ENCODE data around the gene CLTA.

CLTA gene

GRCh38 chr9:36145970-36146369, 44.8 kb upstream of the CLTA start:
- Histone ChIP-seq H3K4me3 (ENCODE audit: low read depth, low read length, poor library complexity, severe bottlenecking) (no peak overlapping the region), H3F3A (ENCODE audit: insufficient read depth, low read length) (no peaks in the 10 kb centered on the region), H2AFZ (ENCODE audit: low read length) (no peak overlapping the region), H3K4me1 (ENCODE audit: insufficient read depth, low read length, severe bottlenecking) (peaks cover 3% of the 10 kb centered on the region), H3K27ac (ENCODE audit: low read depth, low read length, poor library complexity, severe bottlenecking) (no peak overlapping the region), H3K9me3 (ENCODE audit: low read length) (no peaks in the 10 kb centered on the region), H3K36me3 (ENCODE audit: insufficient read depth, low read length) (no peaks in the 10 kb centered on the region), H3K9ac (ENCODE audit: low read length) (no peak overlapping the region), H4K20me1 (ENCODE audit: insufficient read depth, low read length) (no peaks in the 10 kb centered on the region), H3K9me2 (ENCODE audit: low read depth, low read length) (no peaks in the 10 kb centered on the region), H3K4me2 (ENCODE audit: low read length) (no peak overlapping the region), H3K27me3 (ENCODE audit: insufficient read depth, low read length) (0 out of 2 replicates have a peak, but pooled peaks cover 6% of the 10 kb centered on the region), H3K79me2 (ENCODE audit: insufficient read depth, low read length) (no peaks in the 10 kb centered on the region)
- TF ChIP-seq EZH2 (IDR thresholded peaks at IDR 0.05; ENCODE audit: borderline replicate concordance, low read length) (no peak), CTCF (IDR thresholded peaks at IDR 0.05; ENCODE audit: low read length) (no peak)

- H3K4me3 ChIP-seq (ENCODE audit: low read depth, low read length, poor library complexity, severe bottlenecking): no peak overlapping the region
- TF ChIP-seq EZH2 (IDR thresholded peaks at IDR 0.05; ENCODE audit: borderline replicate concordance, low read length) (no peak), CTCF (IDR thresholded peaks at IDR 0.05; ENCODE audit: low read length) (no peak)
- H4K20me1 ChIP-seq (ENCODE audit: insufficient read depth, low read length): no peaks in the 10 kb centered on the region
- H3K27me3 ChIP-seq (ENCODE audit: insufficient read depth, low read length): 0 out of 2 replicates have a peak, but pooled peaks cover 6% of the 10 kb centered on the region
- no peaks in the 10 kb centered on the region for H3F3A ChIP-seq (ENCODE audit: insufficient read depth, low read length)
- no peaks in the 10 kb centered on the region for H3K36me3 ChIP-seq (ENCODE audit: insufficient read depth, low read length)
- H3K79me2 ChIP-seq (ENCODE audit: insufficient read depth, low read length): no peaks in the 10 kb centered on the region
- peaks cover 7% of the 10 kb centered on the region for H3K4me1 ChIP-seq (ENCODE audit: insufficient read depth, low read length, severe bottlenecking)
- no peaks in the 10 kb centered on the region for H3K9me2 ChIP-seq (ENCODE audit: low read depth, low read length)
- no peak overlapping the region for H3K27ac ChIP-seq (ENCODE audit: low read depth, low read length, poor library complexity, severe bottlenecking)
- no peaks in the 10 kb centered on the region for H3K9me3 ChIP-seq (ENCODE audit: low read length)
- H3K4me2 ChIP-seq (ENCODE audit: low read length): no peak overlapping the region
- no peak overlapping the region for H2AFZ ChIP-seq (ENCODE audit: low read length)
- no peak overlapping the region for H3K9ac ChIP-seq (ENCODE audit: low read length)
Measured at GRCh38 chr9:36146651-36147050, 44.1 kb upstream of the CLTA start.

- Histone ChIP-seq H3K4me1 (ENCODE audit: insufficient read depth, low read length, severe bottlenecking) (peaks cover 17% of the 10 kb centered on the region), H3K27me3 (ENCODE audit: insufficient read depth, low read length) (0 out of 2 replicates have a peak, but pooled peaks cover 6% of the 10 kb centered on the region), H4K20me1 (ENCODE audit: insufficient read depth, low read length) (no peaks in the 10 kb centered on the region), H3K79me2 (ENCODE audit: insufficient read depth, low read length) (no peaks in the 10 kb centered on the region), H3K36me3 (ENCODE audit: insufficient read depth, low read length) (no peaks in the 10 kb centered on the region), H3K9me2 (ENCODE audit: low read depth, low read length) (no peaks in the 10 kb centered on the region), H3K27ac (ENCODE audit: low read depth, low read length, poor library complexity, severe bottlenecking) (no peak overlapping the region), H3K9ac (ENCODE audit: low read length) (no peak overlapping the region), H3K4me3 (ENCODE audit: low read depth, low read length, poor library complexity, severe bottlenecking) (no peak overlapping the region), H2AFZ (ENCODE audit: low read length) (no peak overlapping the region), H3K4me2 (ENCODE audit: low read length) (no peak overlapping the region), H3K9me3 (ENCODE audit: low read length) (no peaks in the 10 kb centered on the region), H3F3A (ENCODE audit: insufficient read depth, low read length) (no peaks in the 10 kb centered on the region)
- TF ChIP-seq EZH2 (IDR thresholded peaks at IDR 0.05; ENCODE audit: borderline replicate concordance, low read length): no peak
- TF ChIP-seq CTCF (IDR thresholded peaks at IDR 0.05; ENCODE audit: low read length): no peak
Measured at GRCh38 chr9:36147441-36148175, 43.1 kb upstream of the CLTA start.

All from OCI-LY1 (cell line).